C4-2B (cell line): ENCODE results near the gene USP16.
"Not testable (repeated sequence)": the region's sequence is repeated elsewhere in the genome, so short reads cannot be mapped to it uniquely, and the experiment has no call there.

Experiments used
- H3K27ac ChIP-seq: fragments of 450-650 bp; 2 replicates; pipeline ENCODE4 v1.5.1; 2017
- CTCF ChIP-seq: fragments of 450-650 bp; conservative IDR thresholded peaks from 2 replicates; pipeline ENCODE4 v1.5.1; 2017; ENCODE audit warnings: mild to moderate bottlenecking
- ZFX ChIP-seq: fragments of 450-650 bp; IDR thresholded peaks from 2 replicates; pipeline ENCODE4 v1.6.1; 2017

The USP16 gene

GRCh38 chr21:28992526-28993292 lies 31.8 kb upstream of the USP16 start, which contains the start of gene LTN1:
Gene LTN1 (minus strand): TSS chr21:28992877. CDS start chr21:28992805, 72 bp downstream.
- TF ChIP-seq ZFX (no peak), CTCF (no peak)
- peak within 1 kb of the TSS; percentile 90 for H3K27ac ChIP-seq

- no peak for TF ChIP-seq ZFX
- TF ChIP-seq CTCF: no peak
Measured at GRCh38 chr21:28993293-28993629, 31.2 kb upstream of the USP16 start.

GRCh38 chr21:29002442-29003144 lies 21.9 kb upstream of the USP16 start:
- TF ChIP-seq CTCF: no peak
- TF ChIP-seq ZFX: peak; percentile 79
- peak overlapping the region; percentile 78 for H3K27ac ChIP-seq

More at GRCh38 chr21:28993293-28993629, 31.2 kb upstream of the USP16 start:
- H3K27ac ChIP-seq: peak overlapping the region; percentile 90

- TF ChIP-seq CTCF (no peak), ZFX (no peak)
- H3K27ac ChIP-seq: no peak overlapping the region
Measured at GRCh38 chr21:29005696-29006095, 18.8 kb upstream of the USP16 start.

GRCh38 chr21:29007135-29007534 lies 17.3 kb upstream of the USP16 start:
- TF ChIP-seq ZFX (no peak), CTCF (no peak)
- H3K27ac ChIP-seq: no peak overlapping the region

GRCh38 chr21:29007810-29008209 lies 16.7 kb upstream of the USP16 start:
- TF ChIP-seq ZFX: no peak
- no peak for TF ChIP-seq CTCF

DNA sequence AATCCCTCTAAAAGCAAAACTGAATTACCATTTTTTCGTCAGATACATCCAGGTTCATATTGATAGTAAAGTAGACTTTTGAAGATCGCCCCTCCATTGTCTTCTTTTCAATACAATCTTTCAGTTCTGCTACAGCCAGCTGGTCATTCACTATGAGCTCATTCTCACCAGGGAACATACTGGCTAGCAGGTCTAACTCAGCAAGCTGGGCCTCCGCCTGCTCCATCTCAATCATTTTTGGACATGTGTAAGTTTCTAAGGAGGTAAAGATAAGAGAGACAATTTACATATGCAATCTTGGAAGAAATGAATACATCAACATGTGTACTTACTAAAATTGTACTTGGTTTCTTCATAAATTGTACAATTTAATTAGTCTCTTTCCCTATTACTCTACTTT lies 16.1 kb upstream of the USP16 start:
- no peak for TF ChIP-seq CTCF
- no peak for TF ChIP-seq ZFX
- no peak overlapping the region for H3K27ac ChIP-seq

More at GRCh38 chr21:29007810-29008209, 16.7 kb upstream of the USP16 start:
- no peak overlapping the region for H3K27ac ChIP-seq

- not testable (repeated sequence) for H3K27ac ChIP-seq
Measured at GRCh38 chr21:29011236-29011635, 13.2 kb upstream of the USP16 start.
